Stimulated activated CD8-positive, alpha-beta memory T cell treated with anti-CD3 and anti-CD28 coated beads, Interleukin-7, amount 100 ng/mL, for 48 hours (primary cell): ENCODE results near the gene KLHL33.
A peak's percentile ranks its signal among the peaks of the same experiment; 100 is the strongest.

ENCODE experiments used
- DNase-seq, 2 donors: peaks; one replicate each; pipeline ENCODE4 v3.0.0-alpha.2; 2020; ENCODE audit warnings: low read depth in 1 of 2; ENCODE audit errors: extremely low read depth in 1 of 2

The KLHL33 gene

GRCh38 chr14:20435582-20436362 lies at the start of gene KLHL33:
Gene KLHL33, minus strand, starts transcription at chr14:20436166. Its CDS starts 355 bp downstream, at chr14:20435811.
- DNase-seq = no peak

- DNase-seq = no peak
Measured at GRCh38 chr14:20482382-20482781, 46.4 kb upstream of the KLHL33 start.

GRCh38 chr14:20478894-20479293 lies 42.9 kb upstream of the KLHL33 start:
- DNase-seq = no peak

- no peak for DNase-seq
Measured at GRCh38 chr14:20477211-20477876, 41.4 kb upstream of the KLHL33 start.

GRCh38 chr14:20476776-20477175 lies 40.8 kb upstream of the KLHL33 start:
- DNase-seq = no peak

GRCh38 chr14:20472536-20473169 lies 36.7 kb upstream of the KLHL33 start:
- no peak for DNase-seq

GRCh38 chr14:20470603-20470901 lies 34.6 kb upstream of the KLHL33 start:
- no peak for DNase-seq

- DNase-seq = peak in 1 of 2 donors; percentile 65
Measured at GRCh38 chr14:20469890-20470602, 34.1 kb upstream of the KLHL33 start.

GRCh38 chr14:20469242-20469889 lies 33.4 kb upstream of the KLHL33 start, which contains the start of gene PNP:
Gene PNP, plus strand, starts transcription at chr14:20469406. Its CDS starts 119 bp downstream, at chr14:20469525.
- peak; percentile 71 to 84 for DNase-seq

- no peak for DNase-seq
Measured at GRCh38 chr14:20468764-20469241, 32.8 kb upstream of the KLHL33 start.

- peak; percentile 93 to 98 for DNase-seq
Measured at GRCh38 chr14:20461225-20462141, 25.5 kb upstream of the KLHL33 start, which contains the start of gene PIP4P1. Gene PIP4P1, minus strand, starts transcription at chr14:20461434. Its CDS starts 109 bp downstream, at chr14:20461325.

GRCh38 chr14:20460458-20461224 lies 24.7 kb upstream of the KLHL33 start:
- DNase-seq = peak in 1 of 2 donors; percentile 24

- no peak for DNase-seq
Measured at GRCh38 chr14:20458031-20458789, 22.2 kb upstream of the KLHL33 start.

- no peak for DNase-seq
Measured at GRCh38 chr14:20456971-20457370, 21.0 kb upstream of the KLHL33 start.

GRCh38 chr14:20455355-20456300 lies 19.7 kb upstream of the KLHL33 start:
- peak in 1 of 2 donors; percentile 12 for DNase-seq

GRCh38 chr14:20454516-20455354 lies 18.8 kb upstream of the KLHL33 start, which contains the start of the genes APEX1 and OSGEP:
Gene APEX1, plus strand, starts transcription at chr14:20455226. Its CDS starts 420 bp downstream, at chr14:20455646.
Gene OSGEP, minus strand, starts transcription at chr14:20454812. Its CDS starts 129 bp downstream, at chr14:20454683.
- peak; percentile 92 to 97 for DNase-seq
